H1 (cell line): ENCODE data around the gene ZNF2. TPM values are rescaled to one million over a fixed set of nuclear protein-coding genes. Genes with fewer than 3 reads are reported as not detected.

Source experiments
- CTCF ChIA-PET: fragments of 300-600 bp; sonication (Branson Sonifier 250); formaldehyde crosslinking; loops from one replicate; lab custom pipeline; 2021; ENCODE audit not compliant: partially characterized antibody; lab: Charles Lee
- POLR2A ChIA-PET: fragments of 300-600 bp; sonication (Branson Sonifier 250); formaldehyde crosslinking; loops from one replicate; lab custom pipeline; 2021; ENCODE audit warnings: inconsistent platforms; ENCODE audit not compliant: partially characterized antibody; lab: Charles Lee
- DNase-seq, 2 experiments: peaks; one replicate each; pipeline versions ENCODE4 v3.0.0 to v3.0.0-alpha.2; 2010 to 2022; ENCODE audit warnings: low spot score in 2 of 2, low read depth in 1 of 2, mixed read lengths in 1 of 2
- FAIRE-seq: peaks from 2 replicates; lab custom pipeline; 2011; peaks lifted over from hg19 to GRCh38; lab: Jason Lieb, UNC
- H2AFZ ChIP-seq: 2 replicates; pipeline ENCODE4 v1.8.1; 2012; ENCODE audit warnings: low read length, inconsistent platforms
- H2AK5ac ChIP-seq: 2 replicates; pipeline ENCODE4 v1.6.1; 2013; ENCODE audit warnings: low read depth, low read length
- H2BK120ac ChIP-seq: replicated peaks from 2 replicates; pipeline ENCODE3; 2013; ENCODE audit warnings: low read depth, low read length, inconsistent platforms
- H2BK12ac ChIP-seq: 2 replicates; pipeline ENCODE4 v1.6.1; 2013; ENCODE audit warnings: low read depth, low read length
- H2BK15ac ChIP-seq: 2 replicates; pipeline ENCODE4 v1.6.1; 2013; ENCODE audit warnings: low read length
- H2BK20ac ChIP-seq: 2 replicates; pipeline ENCODE4 v1.6.1; 2013; ENCODE audit warnings: low read length
- H2BK5ac ChIP-seq: 2 replicates; pipeline ENCODE4 v1.6.1; 2013; ENCODE audit warnings: low read depth, low read length
- H3K14ac ChIP-seq: 2 replicates; pipeline ENCODE4 v1.6.1; 2013; ENCODE audit warnings: inconsistent platforms; ENCODE audit not compliant: insufficient read length
- H3K18ac ChIP-seq: 2 replicates; pipeline ENCODE4 v1.6.1; 2013; ENCODE audit warnings: low read length; ENCODE audit errors: extremely low read depth
- H3K23ac ChIP-seq: 2 replicates; pipeline ENCODE4 v1.6.1; 2013; ENCODE audit warnings: inconsistent platforms; ENCODE audit not compliant: insufficient read length
- H3K23me2 ChIP-seq: 2 replicates; pipeline ENCODE4 v1.6.1; 2013; ENCODE audit warnings: low read depth, low read length
- H3K27ac ChIP-seq: 2 replicates; pipeline ENCODE4 v1.6.1; 2011; ENCODE audit warnings: low read depth, low read length, inconsistent platforms
- H3K27me3 ChIP-seq, 4 experiments: replicated peaks in 1 of 4; 1 replicate in 1 of 4; 2 replicates in 3 of 4; pipeline versions ENCODE4 v1.6.1 to v1.8.1; 2011 to 2013; ENCODE audit warnings: low read length in 3 of 4, mild to moderate bottlenecking in 3 of 4, inconsistent platforms in 2 of 4, mixed read lengths in 2 of 4, moderate library complexity in 1 of 4; ENCODE audit not compliant: control insufficient read depth in 3 of 4, insufficient read depth in 3 of 4; ENCODE audit errors: extremely low read depth in 1 of 4
- H3K36me3 ChIP-seq, 4 experiments: 2 replicates each; pipeline versions ENCODE4 v1.6.1 to v1.8.1; 2011 to 2013; ENCODE audit warnings: mild to moderate bottlenecking in 4 of 4, low read length in 3 of 4, moderate library complexity in 2 of 4, control low read depth in 1 of 4, inconsistent platforms in 1 of 4; ENCODE audit not compliant: insufficient read depth in 4 of 4, control insufficient read depth in 2 of 4
- H3K4ac ChIP-seq: replicated peaks from 2 replicates; pipeline ENCODE3; 2013; ENCODE audit warnings: low read length, low read depth, mixed read lengths, inconsistent platforms; ENCODE audit not compliant: insufficient read length
- H3K4me1 ChIP-seq, 4 experiments: replicated peaks in 1 of 4; 1 replicate in 1 of 4; 2 replicates in 3 of 4; pipeline versions ENCODE4 v1.6.1 to v1.8.1; 2011 to 2013; ENCODE audit warnings: low read length in 3 of 4, inconsistent platforms in 2 of 4, mixed read lengths in 1 of 4; ENCODE audit not compliant: insufficient read depth in 4 of 4, control insufficient read depth in 3 of 4
- H3K4me2 ChIP-seq, 2 experiments: 2 replicates each; pipeline versions ENCODE4 v1.6.1 to v1.8.1; 2011 to 2013; ENCODE audit warnings: low read depth in 2 of 2, low read length in 2 of 2, control low read depth in 1 of 2, inconsistent platforms in 1 of 2, mild to moderate bottlenecking in 1 of 2; ENCODE audit not compliant: insufficient read depth in 1 of 2
- H3K4me3 ChIP-seq, 4 experiments: fragments of 200-600, 300-600 bp in 1 of 4; sonication (generic), shearing (Covaris generic), sonication (Bioruptor Twin) in 1 of 4; 2 replicates each; pipeline versions ENCODE4 v1.5.1 to v1.8.1; 2011 to 2016; ENCODE audit warnings: low read length in 4 of 4, low read depth in 3 of 4, control low read depth in 2 of 4, inconsistent platforms in 2 of 4, mild to moderate bottlenecking in 2 of 4, mixed read lengths in 1 of 4, moderate library complexity in 1 of 4; ENCODE audit not compliant: insufficient read depth in 2 of 4; ENCODE audit errors: extremely low read depth in 1 of 4
- H3K56ac ChIP-seq: replicated peaks from 2 replicates; pipeline ENCODE3; 2013; ENCODE audit warnings: low read depth, mild to moderate bottlenecking, mixed read lengths, low read length, inconsistent platforms; ENCODE audit not compliant: insufficient read length
- H3K79me1 ChIP-seq: 2 replicates; pipeline ENCODE4 v1.6.1; 2013; ENCODE audit warnings: low read depth, low read length, control low read depth
- H3K79me2 ChIP-seq, 2 experiments: 2 replicates each; pipeline versions ENCODE4 v1.6.1 to v1.8.1; 2012 to 2013; ENCODE audit warnings: low read length in 2 of 2, mild to moderate bottlenecking in 2 of 2, inconsistent platforms in 1 of 2; ENCODE audit not compliant: insufficient read depth in 2 of 2, control insufficient read depth in 1 of 2
- H3K9ac ChIP-seq, 4 experiments: replicated peaks in 1 of 4; 1 replicate in 1 of 4; 2 replicates in 3 of 4; pipeline versions ENCODE4 v1.6.1 to v1.8.1; 2011 to 2013; ENCODE audit warnings: low read depth in 3 of 4, low read length in 3 of 4, control low read depth in 2 of 4, mild to moderate bottlenecking in 2 of 4, moderate library complexity in 2 of 4, inconsistent platforms in 1 of 4; ENCODE audit errors: extremely low read depth in 1 of 4
- H3K9me3 ChIP-seq, 2 experiments: 2 replicates each; pipeline versions ENCODE4 v1.6.1 to v1.8.1; 2012 to 2013; ENCODE audit warnings: mild to moderate bottlenecking in 2 of 2, moderate library complexity in 2 of 2, control low read depth in 1 of 2, inconsistent platforms in 1 of 2, low read depth in 1 of 2, low read length in 1 of 2, mixed read lengths in 1 of 2; ENCODE audit not compliant: insufficient read depth in 2 of 2
- H4K20me1 ChIP-seq, 2 experiments: replicated peaks in 1 of 2; 2 replicates each; pipeline versions ENCODE3 to v1.8.1; 2011 to 2013; ENCODE audit warnings: inconsistent platforms in 2 of 2, low read length in 2 of 2, mild to moderate bottlenecking in 1 of 2; ENCODE audit not compliant: insufficient read depth in 2 of 2, control insufficient read depth in 1 of 2
- H4K5ac ChIP-seq: 2 replicates; pipeline ENCODE4 v1.6.1; 2013; ENCODE audit warnings: low read length, low read depth, mixed read lengths, inconsistent platforms; ENCODE audit not compliant: insufficient read length
- H4K8ac ChIP-seq: 2 replicates; pipeline ENCODE4 v1.8.0; 2013; ENCODE audit warnings: mild to moderate bottlenecking, moderate library complexity, low read length, inconsistent platforms; ENCODE audit not compliant: insufficient read depth; ENCODE audit errors: extremely low read depth
- H4K91ac ChIP-seq: replicated peaks from 2 replicates; pipeline ENCODE3; 2013; ENCODE audit warnings: low read length, mixed read lengths, inconsistent platforms; ENCODE audit not compliant: insufficient read length
- ATF2 ChIP-seq: IDR thresholded peaks from 2 replicates; pipeline ENCODE4 v1.6.1; 2012; ENCODE audit warnings: low read length, inconsistent platforms
- BACH1 ChIP-seq: IDR thresholded peaks from 2 replicates; pipeline ENCODE4 v1.6.1; 2012; ENCODE audit warnings: low read length, improper control_type of control experiment
- BRCA1 ChIP-seq: IDR thresholded peaks from 2 replicates; pipeline ENCODE4 v1.6.1; 2012; ENCODE audit warnings: low read depth, low read length, improper control_type of control experiment
- CHD1 ChIP-seq: IDR thresholded peaks from 2 replicates; pipeline ENCODE4 v1.6.1; 2012; ENCODE audit warnings: low read depth, low read length, improper control_type of control experiment
- E2F6 ChIP-seq: IDR thresholded peaks from 2 replicates; pipeline ENCODE4 v1.6.1; 2012; ENCODE audit warnings: inconsistent platforms
- EP300 ChIP-seq, 2 experiments: IDR thresholded peaks; 1 replicate in 1 of 2; 2 replicates in 1 of 2; pipeline ENCODE4 v1.6.1; 2011 to 2012; ENCODE audit warnings: low read depth in 2 of 2, low read length in 2 of 2, mild to moderate bottlenecking in 2 of 2, borderline replicate concordance in 1 of 2, inconsistent platforms in 1 of 2, moderate library complexity in 1 of 2
- HDAC6 ChIP-seq: IDR thresholded peaks from one replicate; pipeline ENCODE4 v1.7.1; 2012; ENCODE audit warnings: low read depth, mild to moderate bottlenecking, inconsistent platforms, low read length, moderate library complexity
- RNF2 ChIP-seq: fragments of 200-900, 300-1000 bp; sonication (generic); IDR thresholded peaks from 2 replicates; pipeline ENCODE4 v1.7.1; 2016; ENCODE audit warnings: borderline replicate concordance, low read depth, mild to moderate bottlenecking, antibody characterized with exemption, low read length; ENCODE audit not compliant: poor library complexity, severe bottlenecking; ENCODE audit errors: missing control alignments
- SIRT6 ChIP-seq: IDR thresholded peaks from one replicate; pipeline ENCODE4 v1.7.1; 2012; ENCODE audit warnings: low read length, inconsistent platforms
- ZNF274 ChIP-seq: IDR thresholded peaks from 2 replicates; pipeline ENCODE4 v1.7.0; 2012; ENCODE audit warnings: low read length, borderline replicate concordance; ENCODE audit errors: extremely low read depth
- WGBS, 2 experiments: shearing (Covaris generic) in 1 of 2; methylation state at CpG; one replicate each; pipeline versions ENCODE4 v1.1.6 to v1.1.7; 2013 to 2015; ENCODE audit warnings: low lambda C conversion rate in 2 of 2, mixed read lengths in 2 of 2, inconsistent platforms in 1 of 2, low coverage in 1 of 2, missing lambda C conversion rate in 1 of 2; ENCODE audit not compliant: insufficient replicate concordance in 2 of 2, insufficient coverage in 1 of 2, insufficient read length in 1 of 2; ENCODE audit errors: extremely low coverage in 1 of 2, missing lambda C conversion rate in 1 of 2; 5-methylcytosine and 5-hydroxymethylcytosine counted together
- polyA plus RNA-seq, 7 experiments: library from polyadenylated mRNA; depleted of rRNA in 3 of 7; stranded (reverse) in 5 of 7; unstranded in 2 of 7; fragments of >200 nt in 5 of 7; fragments of 200-250 nt in 2 of 7; gene quantifications; 1 replicate in 5 of 7; 2 replicates in 1 of 7; 4 replicates in 1 of 7; pipeline versions ENCODE4 v1.2.1 to v1.2.3, GENCODE V29; 2011 to 2013; ENCODE audit warnings: missing spikeins in 2 of 7, mixed read lengths in 2 of 7
- total RNA-seq: library from RNA; stranded (reverse); fragmentation: NEBNext Ultra II Directional; extraction: Animal tissue kit (Norgen Biotek cat#: 25700); gene quantifications from 2 replicates; pipeline ENCODE4 v1.2.1, GENCODE V29; 2021

The ZNF2 gene
- total and polyA plus RNA-seq, 2 of the 8 experiments (the other 6 are each of a cell fraction or from before 2014, with no cell fraction given), result 1.3 to 3.0 TPM

GRCh38 chr2:95122197-95122551 lies 43.4 kb upstream of the ZNF2 start:
- FAIRE-seq, result no peak
- DNase-seq, result no peak
- ChIA-PET CTCF (interaction anchor here (0.6 to 2.1 kb wide), 5 partner anchors 28 to 84 kb away, joined by 3 to 5 read pairs (median 4); no protein-coding TSS in a partner anchor), POLR2A (interaction anchor here (0.8 to 2.2 kb wide), 6 partner anchors 13 to 44 kb away, joined by 3 to 13 read pairs (median 4); partner anchors contain the start of gene ZNF2)
- H2BK5ac ChIP-seq, result no peak overlapping the region
- peak overlapping the region; percentile 91 to 98 (median 96) for H3K4me3 ChIP-seq
- peaks cover 4 to 7% of the 10 kb centered on the region in 2 experiments; a peak in 1 of 4 replicates for H3K9me3 ChIP-seq
- H2BK15ac ChIP-seq, result no peak overlapping the region
- H4K20me1 ChIP-seq, result peaks cover 0 to 5% of the 10 kb centered on the region in 2 experiments
- H3K79me2 ChIP-seq, result peaks cover 4 to 37% of the 10 kb centered on the region in 2 experiments; a peak in 3 of 4 replicates
- H2AFZ ChIP-seq, result peak overlapping the region; percentile 96
- H2AK5ac ChIP-seq, result no peak overlapping the region
- no peak overlapping the region for H4K5ac ChIP-seq
- 0 out of 2 replicates have a peak overlapping the region, but pooled peaks have one; percentile 100 for H4K8ac ChIP-seq
- H3K14ac ChIP-seq, result no peak overlapping the region
- no peak overlapping the region for H2BK12ac ChIP-seq
- WGBS, 2 experiments, result 43% methylated on average over 4 of the region's 5 CpGs; no CpG with 5 or more reads in 1 of the 2 experiments
- no peak overlapping the region for H2BK20ac ChIP-seq
- no peak overlapping the region for H3K23ac ChIP-seq
- H2BK120ac ChIP-seq, result no peak overlapping the region
- H4K91ac ChIP-seq, result no peak overlapping the region
- H3K56ac ChIP-seq, result no peak overlapping the region
- peak overlapping the region in 3 of 4 experiments; percentile 3 to 97 (median 55); a peak in 2 of 7 replicates for H3K9ac ChIP-seq
- peaks cover 0 to 3% (median under 1%) of the 10 kb centered on the region in 4 experiments; a peak in 2 of 7 replicates for H3K4me1 ChIP-seq
- peak overlapping the region; percentile 70 to 92 for H3K4me2 ChIP-seq
- H3K36me3 ChIP-seq, result no peaks in the 10 kb centered on the region; a peak in 1 of 8 replicates
- no peaks in the 10 kb centered on the region for H3K23me2 ChIP-seq
- H3K27ac ChIP-seq, result peak overlapping the region; percentile 97; the same call in 1 of the 2 replicates
- no peaks in the 10 kb centered on the region; a peak in 1 of 7 replicates for H3K27me3 ChIP-seq
- H3K4ac ChIP-seq, result no peak overlapping the region
- H3K18ac ChIP-seq, result no peak overlapping the region
- H3K79me1 ChIP-seq, result peaks cover 3% of the 10 kb centered on the region; the same call in 1 of the 2 replicates
- TF ChIP-seq EP300 (IDR thresholded peaks at IDR 0.05; ENCODE audit: borderline replicate concordance in 1 of 2, low read depth in 2 of 2, low read length in 2 of 2) (no peak), ATF2 (no peak), ZNF274 (no peak), BRCA1 (no peak), CHD1 (no peak), RNF2 (no peak), BACH1 (no peak), SIRT6 (no peak), HDAC6 (no peak), E2F6 (no peak)
